ENCODE data around the gene INMT.

Gene INMT

DNA sequence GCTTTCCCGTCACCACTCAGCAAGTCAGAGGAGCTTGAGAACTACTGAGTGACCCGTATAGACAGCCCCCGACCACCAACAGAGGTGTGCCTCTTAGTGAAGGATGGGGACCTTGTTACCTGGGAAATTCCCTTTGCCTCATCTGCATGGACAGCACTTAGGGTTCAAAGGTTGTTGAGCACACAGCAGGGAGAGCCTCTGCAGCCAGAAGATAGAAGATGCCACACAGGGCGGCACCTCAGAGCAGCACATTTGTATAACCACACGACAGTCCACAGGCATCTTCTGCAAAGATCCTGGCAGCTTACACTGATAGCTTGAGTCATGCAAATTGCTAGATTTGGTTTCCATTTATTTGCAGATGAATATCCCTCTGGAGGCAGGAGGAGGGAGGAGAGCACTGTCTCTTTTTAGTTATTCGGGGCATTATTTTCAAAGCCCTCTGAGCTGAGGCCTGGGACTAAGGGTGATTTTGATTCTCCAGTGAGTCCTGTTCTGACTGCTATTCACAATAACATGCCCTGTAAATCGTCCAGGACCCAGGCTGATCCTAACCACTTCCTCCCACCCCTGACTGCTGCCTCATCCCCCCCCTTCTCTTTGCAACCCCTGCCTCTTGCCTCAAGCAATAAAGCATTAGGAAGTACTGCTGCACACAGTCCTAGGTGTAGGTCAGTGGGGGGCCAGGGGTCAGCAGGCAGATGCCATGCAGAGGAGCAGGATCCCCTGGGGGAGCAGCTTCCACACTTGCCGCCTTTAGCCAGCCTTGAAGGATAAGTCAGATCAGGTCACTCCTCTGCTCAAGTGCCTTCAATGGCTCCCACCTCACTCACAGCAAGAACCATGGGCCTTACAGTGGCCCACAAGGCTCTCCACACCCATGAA, 24.6 kb upstream of the INMT start:
- in situ Hi-C loops (cut with HindIII; ENCODE audit: low sequenced_read_pairs): no loop called here

DNA sequence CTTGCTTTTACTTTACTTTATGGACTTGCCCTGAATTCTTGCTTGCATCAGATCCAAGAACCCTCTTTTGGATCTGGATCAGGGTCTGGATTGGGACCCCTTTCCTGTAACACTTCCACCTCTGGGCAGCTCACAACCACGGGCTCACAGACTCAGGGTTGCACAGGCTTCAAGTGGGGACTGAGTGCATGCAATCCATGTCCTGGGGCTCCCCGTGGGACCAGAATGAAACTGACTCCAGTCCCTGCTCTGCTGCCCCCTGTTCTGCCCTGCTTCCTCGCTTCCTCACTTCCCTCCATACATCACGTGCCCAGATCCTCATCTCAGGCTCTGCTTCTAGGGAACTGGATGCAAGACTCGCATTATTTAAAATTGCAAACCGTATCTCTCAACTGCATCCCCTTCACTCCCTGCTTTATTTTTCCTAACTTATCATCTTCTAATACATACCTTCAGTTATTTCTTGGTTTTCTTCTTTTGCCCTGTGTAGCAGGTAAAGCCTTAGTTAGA, 23.3 kb upstream of the INMT start:
- in situ Hi-C loops (cut with HindIII; ENCODE audit: low sequenced_read_pairs): no loop called here

DNA sequence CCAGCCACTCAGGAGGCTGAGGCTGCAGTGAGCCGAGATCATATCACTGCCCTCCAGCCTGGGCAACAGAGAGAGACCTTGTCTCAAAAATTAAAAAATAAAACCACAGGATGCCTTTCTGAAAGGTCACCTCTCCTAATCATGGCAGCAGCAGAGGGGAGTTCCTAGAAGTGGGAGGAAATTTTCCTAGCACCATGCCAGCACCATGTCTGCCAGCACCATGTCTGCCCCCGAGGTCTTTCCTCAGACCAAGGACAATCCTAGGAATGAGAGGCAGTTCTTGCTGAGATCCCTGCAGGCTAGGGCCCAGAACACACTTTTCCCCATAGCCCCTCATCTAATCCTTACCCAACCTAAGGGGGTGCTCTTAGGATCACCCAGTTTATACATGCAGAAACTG, 22.3 kb upstream of the INMT start:
- in situ Hi-C loops (cut with HindIII; ENCODE audit: low sequenced_read_pairs): no loop called here

GRCh38 chr7:30730097-30730496, 21.8 kb upstream of the INMT start:
- in situ Hi-C loops (cut with HindIII; ENCODE audit: low sequenced_read_pairs): no loop called here

GRCh38 chr7:30730996-30731395, 20.9 kb upstream of the INMT start:
- in situ Hi-C loops (cut with HindIII; ENCODE audit: low sequenced_read_pairs): no loop called here

- in situ Hi-C loops (cut with HindIII; ENCODE audit: low sequenced_read_pairs): no loop called here
These were observed 20.4 kb upstream of the INMT start for GRCh38 chr7:30731581-30731980.

DNA sequence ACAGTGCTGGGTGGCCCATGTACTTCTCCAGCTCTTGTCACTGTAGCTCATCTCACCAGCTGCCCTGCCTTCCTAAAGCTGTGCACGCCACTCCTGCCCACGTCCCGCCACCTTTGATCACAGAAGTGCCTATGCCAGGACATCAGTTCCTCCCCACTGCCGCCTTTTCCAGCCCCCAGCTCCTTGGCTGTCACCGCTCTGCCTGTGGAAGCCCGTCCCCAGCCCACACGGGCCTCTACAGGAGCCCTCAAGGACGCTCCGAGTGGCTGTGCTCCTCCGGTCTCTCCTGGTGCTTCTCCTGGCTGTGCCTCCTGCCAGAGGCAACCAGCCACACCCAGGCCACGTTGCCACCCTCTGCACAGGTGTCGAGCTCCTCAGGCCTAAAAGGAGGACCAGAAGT, 19.3 kb upstream of the INMT start:
- in situ Hi-C loops (cut with HindIII; ENCODE audit: low sequenced_read_pairs): no loop called here

DNA sequence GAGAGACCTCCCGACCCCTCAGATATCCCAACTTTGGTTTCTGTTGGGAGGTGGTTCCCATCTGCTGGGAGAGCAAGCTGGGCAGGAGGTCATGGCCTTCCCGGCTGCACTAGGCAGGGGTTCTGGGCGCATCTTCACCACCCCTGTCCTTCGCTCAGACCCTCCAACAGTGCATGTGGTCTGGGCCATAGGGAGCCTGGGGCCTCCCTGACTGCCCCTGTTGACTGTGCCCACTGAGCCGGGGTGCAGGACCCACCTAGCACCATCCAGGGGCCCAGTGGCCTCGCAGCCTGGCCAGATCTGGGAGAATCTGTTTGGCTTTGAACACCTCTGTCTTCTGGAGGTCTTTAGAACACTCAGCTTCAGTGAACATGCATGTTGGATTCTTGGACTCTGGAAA, 18.7 kb upstream of the INMT start:
- in situ Hi-C loops (cut with HindIII; ENCODE audit: low sequenced_read_pairs): no loop called here

- in situ Hi-C loops (cut with HindIII; ENCODE audit: low sequenced_read_pairs): no loop called here
These were observed 18.2 kb upstream of the INMT start for GRCh38 chr7:30733691-30734090.

DNA sequence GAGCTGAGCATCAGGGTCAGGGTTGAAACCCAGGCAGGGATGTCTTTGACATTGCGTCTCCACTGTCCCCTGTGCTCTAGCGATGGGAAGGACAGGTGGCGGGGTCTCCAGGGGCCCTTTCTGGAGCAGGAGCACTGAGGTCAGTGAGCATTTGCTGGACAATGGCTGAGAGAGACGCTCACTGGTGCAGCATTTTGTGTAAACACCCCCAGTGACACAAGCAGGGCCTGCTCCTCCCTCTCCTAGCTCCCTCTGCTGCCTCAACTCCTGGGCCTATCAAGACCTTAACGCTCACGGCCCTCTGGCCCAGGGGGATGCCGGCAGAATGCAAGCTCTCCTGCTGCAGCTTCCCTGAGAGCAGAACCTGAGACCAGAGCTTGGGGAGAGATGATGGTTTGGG, 17.4 kb upstream of the INMT start:
- in situ Hi-C loops (cut with HindIII; ENCODE audit: low sequenced_read_pairs): no loop called here

GRCh38 chr7:30735631-30736030, 16.3 kb upstream of the INMT start:
- in situ Hi-C loops (cut with HindIII; ENCODE audit: low sequenced_read_pairs): no loop called here

DNA sequence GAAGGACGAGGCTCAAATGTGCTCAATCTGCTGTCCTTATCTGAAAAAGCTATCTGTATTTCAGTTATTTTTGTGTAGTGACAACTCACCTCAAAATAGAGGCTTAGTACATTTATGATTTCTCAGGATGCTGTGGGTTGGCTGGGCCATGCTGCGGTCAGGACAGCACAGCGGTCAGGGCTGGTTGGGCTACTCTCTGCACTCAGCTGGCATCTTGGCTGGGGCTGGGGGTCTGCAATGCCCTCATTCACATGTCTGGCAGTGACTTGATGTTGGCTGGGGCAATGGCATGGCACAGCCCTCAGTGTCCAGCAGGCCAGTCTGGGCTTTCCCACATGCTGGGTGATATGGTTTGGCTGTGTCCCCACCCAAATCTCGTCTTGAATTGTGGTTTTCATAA, 15.6 kb upstream of the INMT start:
- in situ Hi-C loops (cut with HindIII; ENCODE audit: low sequenced_read_pairs): no loop called here

GRCh38 chr7:30738026-30738915, 13.7 kb upstream of the INMT start:
- in situ Hi-C loops (cut with HindIII; ENCODE audit: low sequenced_read_pairs): no loop called here

GRCh38 chr7:30739691-30740090, 12.2 kb upstream of the INMT start:
- in situ Hi-C loops (cut with HindIII; ENCODE audit: low sequenced_read_pairs): no loop called here

GRCh38 chr7:30740417-30741181, 11.3 kb upstream of the INMT start:
- in situ Hi-C loops (cut with HindIII; ENCODE audit: low sequenced_read_pairs): no loop called here

- in situ Hi-C loops (cut with HindIII; ENCODE audit: low sequenced_read_pairs): no loop called here
These were observed 10.6 kb upstream of the INMT start for GRCh38 chr7:30741289-30741688.

DNA sequence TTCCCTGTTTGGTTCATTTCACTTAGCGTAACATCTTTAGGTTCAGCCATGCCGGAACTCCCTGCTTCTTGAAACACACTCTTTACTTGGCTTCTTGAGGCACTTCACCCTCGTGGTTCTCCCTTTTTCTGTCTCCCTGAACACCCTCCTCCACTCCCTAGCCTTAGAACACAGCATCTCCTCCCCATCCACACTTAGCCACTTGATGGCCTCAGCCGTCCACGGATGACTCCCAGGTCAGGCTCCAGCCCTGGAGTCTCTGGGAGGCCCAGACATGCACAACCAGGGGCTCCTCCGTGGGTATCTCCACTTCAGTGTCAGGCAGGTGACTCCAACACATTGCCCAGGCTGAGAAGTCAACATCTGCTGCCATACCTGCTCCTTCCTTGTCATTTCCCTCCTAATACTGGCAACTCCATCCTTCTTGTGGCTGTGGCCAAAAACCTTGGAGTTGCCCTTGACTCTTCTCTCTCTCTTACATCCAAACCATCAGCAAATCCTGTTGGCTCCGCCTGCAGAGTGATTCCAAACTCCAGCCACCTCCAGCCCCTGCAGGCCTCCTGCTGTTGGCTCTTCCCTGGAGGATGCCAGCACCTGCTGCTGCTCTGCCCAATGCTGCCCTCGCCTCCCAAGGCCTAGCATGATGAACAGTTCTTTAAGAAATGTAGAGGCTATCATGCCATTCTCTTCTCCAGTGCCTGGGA, 8.4 kb upstream of the INMT start:
- in situ Hi-C loops (cut with HindIII; ENCODE audit: low sequenced_read_pairs): no loop called here

GRCh38 chr7:30744075-30744417, 7.9 kb upstream of the INMT start:
- in situ Hi-C loops (cut with HindIII; ENCODE audit: low sequenced_read_pairs): no loop called here

- in situ Hi-C loops (cut with HindIII; ENCODE audit: low sequenced_read_pairs): no loop called here
These were observed 6.5 kb upstream of the INMT start for GRCh38 chr7:30745261-30745941.

- in situ Hi-C loops (cut with HindIII; ENCODE audit: low sequenced_read_pairs): no loop called here
These were observed 1.9 kb upstream of the INMT start for GRCh38 chr7:30750010-30750409.

Measured in DLD1 (cell line).